SU-DHL-6 (cell line): ENCODE results near the gene GALNT17.
"Not testable (repeated sequence)": the region's sequence is repeated elsewhere in the genome, so short reads cannot be mapped to it uniquely, and the experiment has no call there.

Experiments
- H2AFZ ChIP-seq: fragments of 200-600 bp; sonication (generic); 2 replicates; pipeline ENCODE4 v1.6.1; 2014; ENCODE audit warnings: low read depth, mild to moderate bottlenecking, moderate library complexity, mixed read lengths, antibody characterized with exemption, low read length; ENCODE audit not compliant: severe bottlenecking
- H3F3A ChIP-seq: fragments of 200-600 bp; shearing (Covaris generic); 2 replicates; pipeline ENCODE4 v1.6.0; 2016; ENCODE audit warnings: antibody characterized with exemption, mild to moderate bottlenecking; ENCODE audit not compliant: insufficient read depth
- H3K27ac ChIP-seq: fragments of 200-600 bp; sonication (generic); 2 replicates; pipeline ENCODE4 v1.5.1; 2016; ENCODE audit warnings: low read depth, mild to moderate bottlenecking, low read length, moderate library complexity, mixed read lengths
- H3K27me3 ChIP-seq: fragments of 200-600 bp; sonication (generic), shearing (Covaris generic); 2 replicates; pipeline ENCODE4 v1.6.0; 2014; ENCODE audit warnings: mild to moderate bottlenecking, low read length
- H3K36me3 ChIP-seq: fragments of 200-600 bp; sonication (generic); 2 replicates; pipeline ENCODE4 v1.6.1; 2014; ENCODE audit warnings: mild to moderate bottlenecking, low read length, mixed read lengths
- H3K4me2 ChIP-seq: fragments of 300-600, 200-600 bp; shearing (Covaris generic), sonication (generic); 2 replicates; pipeline ENCODE4 v1.6.0; 2014; ENCODE audit warnings: low read length, low read depth, mild to moderate bottlenecking; ENCODE audit not compliant: poor library complexity, severe bottlenecking
- H3K4me3 ChIP-seq: fragments of 200-600 bp; sonication (generic); 2 replicates; pipeline ENCODE4 v1.5.1; 2014; ENCODE audit warnings: antibody characterized with exemption, low read length, mild to moderate bottlenecking, mixed read lengths; ENCODE audit not compliant: insufficient read depth, poor library complexity, severe bottlenecking
- H3K79me2 ChIP-seq: fragments of 200-600 bp; sonication (generic); 2 replicates; pipeline ENCODE4 v1.6.1; 2014; ENCODE audit warnings: mild to moderate bottlenecking, low read length, moderate library complexity; ENCODE audit not compliant: insufficient read depth
- H3K9ac ChIP-seq: fragments of 200-600 bp; sonication (generic); 2 replicates; pipeline ENCODE4 v1.7.0; 2014; ENCODE audit warnings: mild to moderate bottlenecking, low read length
- H3K9me2 ChIP-seq: fragments of 200-600 bp; sonication (generic); replicated peaks from 2 replicates; pipeline ENCODE4 v1.6.1; 2014; ENCODE audit warnings: low read length; ENCODE audit not compliant: insufficient read depth
- H3K9me3 ChIP-seq: fragments of 200-600 bp; sonication (generic); 2 replicates; pipeline ENCODE4 v1.6.1; 2014; ENCODE audit warnings: low read length, mixed read lengths; ENCODE audit not compliant: insufficient read depth
- H4K20me1 ChIP-seq: fragments of 200-600 bp; sonication (generic); 2 replicates; pipeline ENCODE4 v1.6.1; 2014; ENCODE audit warnings: low read depth, mild to moderate bottlenecking, antibody characterized with exemption, low read length, moderate library complexity, mixed read lengths
- EZH2phosphoT487 ChIP-seq: fragments of 200-600 bp; sonication (generic), shearing (Covaris generic); conservative IDR thresholded peaks from 2 replicates; pipeline ENCODE4 v1.6.1; 2018; ENCODE audit warnings: mild to moderate bottlenecking, antibody characterized with exemption, low read length, moderate library complexity, mixed read lengths
- TF ChIP-seq, protein P1 (sequence below): fragments of 200-600 bp; sonication (generic); IDR thresholded peaks from one replicate; pipeline ENCODE4 v1.5.1; 2017; ENCODE audit warnings: antibody characterized with exemption, mild to moderate bottlenecking, low read length, moderate library complexity; ENCODE audit not compliant: insufficient read depth, poor library complexity, severe bottlenecking

GALNT17 gene

DNA sequence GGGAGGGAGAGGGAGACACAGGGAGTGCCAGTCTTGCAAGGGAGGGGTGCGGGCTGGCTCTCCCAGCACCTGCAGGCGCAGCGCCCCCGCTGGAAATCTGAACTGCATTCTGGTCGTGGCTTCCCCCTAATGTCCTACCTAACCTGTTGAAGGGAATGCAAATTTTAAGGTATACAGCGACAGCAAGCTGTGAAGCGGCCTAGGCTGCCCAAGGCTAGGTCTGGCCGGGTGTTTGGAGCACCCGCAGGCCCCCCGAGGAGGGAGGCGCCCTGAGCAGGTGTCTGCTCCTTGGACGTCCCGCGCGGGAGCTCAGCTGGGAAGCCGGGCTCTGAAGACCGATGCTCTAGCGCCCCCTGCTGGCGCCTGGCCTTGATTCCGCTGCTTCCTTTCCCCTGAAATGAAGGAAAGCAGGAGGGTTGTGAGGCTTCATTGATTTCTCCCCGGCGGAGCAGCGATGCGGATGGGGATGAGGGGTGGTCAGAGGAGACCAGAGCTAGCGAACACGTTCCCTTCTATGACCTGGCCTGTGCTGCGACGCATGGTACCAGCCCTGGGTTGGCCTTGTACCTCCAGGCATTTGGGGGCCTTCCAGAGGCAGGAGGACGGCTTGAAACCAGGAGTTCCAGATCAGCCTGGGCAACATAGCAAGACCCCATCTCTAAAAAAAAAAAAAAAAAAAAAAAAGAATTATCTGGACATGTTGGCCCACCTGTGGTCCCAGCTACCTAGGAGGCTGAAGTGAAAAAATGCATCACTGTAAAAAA, 601.3 kb downstream of the GALNT17 start:
- Histone ChIP-seq H3K27ac (no peak overlapping the region), H3F3A (no peaks in the 10 kb centered on the region), H3K36me3 (no peaks in the 10 kb centered on the region), H3K9ac (no peak overlapping the region), H3K27me3 (no peaks in the 10 kb centered on the region), H3K9me3 (no peaks in the 10 kb centered on the region), H3K4me2 (no peak overlapping the region), H3K79me2 (no peaks in the 10 kb centered on the region), H4K20me1 (no peaks in the 10 kb centered on the region), H2AFZ (no peak overlapping the region), H3K9me2 (no peaks in the 10 kb centered on the region), H3K4me3 (no peak overlapping the region)
- TF ChIP-seq, protein P1, sequence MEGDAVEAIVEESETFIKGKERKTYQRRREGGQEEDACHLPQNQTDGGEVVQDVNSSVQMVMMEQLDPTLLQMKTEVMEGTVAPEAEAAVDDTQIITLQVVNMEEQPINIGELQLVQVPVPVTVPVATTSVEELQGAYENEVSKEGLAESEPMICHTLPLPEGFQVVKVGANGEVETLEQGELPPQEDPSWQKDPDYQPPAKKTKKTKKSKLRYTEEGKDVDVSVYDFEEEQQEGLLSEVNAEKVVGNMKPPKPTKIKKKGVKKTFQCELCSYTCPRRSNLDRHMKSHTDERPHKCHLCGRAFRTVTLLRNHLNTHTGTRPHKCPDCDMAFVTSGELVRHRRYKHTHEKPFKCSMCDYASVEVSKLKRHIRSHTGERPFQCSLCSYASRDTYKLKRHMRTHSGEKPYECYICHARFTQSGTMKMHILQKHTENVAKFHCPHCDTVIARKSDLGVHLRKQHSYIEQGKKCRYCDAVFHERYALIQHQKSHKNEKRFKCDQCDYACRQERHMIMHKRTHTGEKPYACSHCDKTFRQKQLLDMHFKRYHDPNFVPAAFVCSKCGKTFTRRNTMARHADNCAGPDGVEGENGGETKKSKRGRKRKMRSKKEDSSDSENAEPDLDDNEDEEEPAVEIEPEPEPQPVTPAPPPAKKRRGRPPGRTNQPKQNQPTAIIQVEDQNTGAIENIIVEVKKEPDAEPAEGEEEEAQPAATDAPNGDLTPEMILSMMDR, result peak; percentile 99
- TF ChIP-seq EZH2phosphoT487, result no peak

DNA sequence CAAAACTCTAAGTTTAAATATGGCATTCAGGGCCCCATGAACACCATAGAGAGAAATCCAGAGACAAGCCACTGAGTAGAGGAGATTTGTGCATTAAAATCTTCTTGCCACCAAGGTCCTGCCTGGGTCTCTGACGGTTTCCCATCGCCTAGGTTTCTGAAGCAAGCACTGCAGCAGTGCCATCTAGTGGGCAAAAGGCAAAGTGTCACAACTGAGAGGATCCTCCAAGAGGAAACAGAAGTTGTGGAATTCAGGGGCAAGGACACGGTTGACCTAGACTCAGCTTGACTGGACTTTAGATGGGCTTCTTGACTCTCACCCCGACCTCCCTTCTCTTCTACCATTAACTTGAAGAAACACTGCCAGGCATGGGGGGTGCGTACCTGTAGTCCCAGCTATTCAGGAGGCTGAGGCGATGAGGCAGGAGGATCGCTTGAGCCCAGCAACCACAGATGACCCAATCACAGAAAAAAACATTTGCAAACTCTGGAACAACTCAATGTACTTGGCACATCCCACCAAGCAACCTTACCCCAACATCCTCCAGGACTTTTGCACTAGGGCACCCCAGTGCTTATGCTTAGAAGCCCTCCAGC, 604.1 kb downstream of the GALNT17 start:
- Histone ChIP-seq H3K36me3 (no peaks in the 10 kb centered on the region), H4K20me1 (no peaks in the 10 kb centered on the region), H3K9me2 (no peaks in the 10 kb centered on the region), H3K4me3 (no peak overlapping the region), H3K9me3 (no peaks in the 10 kb centered on the region), H3K27ac (no peak overlapping the region), H3K9ac (no peak overlapping the region), H3K27me3 (no peaks in the 10 kb centered on the region), H3K4me2 (no peak overlapping the region), H3K79me2 (no peaks in the 10 kb centered on the region), H3F3A (no peaks in the 10 kb centered on the region), H2AFZ (no peak overlapping the region)
- TF ChIP-seq, protein P1, result peak; percentile 97
- TF ChIP-seq EZH2phosphoT487, result no peak

DNA sequence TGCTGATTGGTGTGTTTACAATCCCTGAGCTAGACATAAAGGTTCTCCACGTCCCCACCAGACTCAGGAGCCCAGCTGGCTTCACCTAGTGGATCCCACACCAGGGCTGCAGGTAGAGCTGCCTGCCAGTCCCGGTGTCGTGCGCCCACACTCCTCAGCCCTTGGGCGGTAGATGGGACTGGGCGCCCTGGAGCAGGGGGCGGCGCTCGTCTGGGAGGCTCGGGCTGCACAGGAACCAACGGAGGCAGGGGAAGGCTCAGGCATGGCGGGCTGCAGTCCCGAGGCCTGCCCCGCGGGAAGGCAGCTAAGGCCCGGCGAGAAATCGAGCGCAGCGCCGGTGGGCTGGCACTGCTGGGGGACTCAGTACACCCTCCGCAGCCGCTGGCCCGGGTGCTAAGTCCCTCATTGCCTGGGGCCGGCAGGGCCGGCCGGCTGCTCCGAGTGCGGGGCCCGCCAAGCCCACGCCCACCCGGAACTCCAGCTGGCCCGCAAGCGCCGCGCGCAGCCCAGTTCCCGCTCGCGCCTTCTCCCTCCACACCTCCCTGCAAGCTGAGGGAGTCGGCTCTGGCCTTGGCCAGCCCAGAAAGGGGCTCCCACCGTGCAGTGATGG, 606.1 kb downstream of the GALNT17 start:
- H3K9ac ChIP-seq, H3K9me2 ChIP-seq, H3K79me2 ChIP-seq, H3K4me2 ChIP-seq, H3K27ac ChIP-seq, H3K36me3 ChIP-seq, H4K20me1 ChIP-seq, H3K27me3 ChIP-seq, H2AFZ ChIP-seq, H3K4me3 ChIP-seq, H3K9me3 ChIP-seq, H3F3A ChIP-seq: not testable (repeated sequence)
